ENCODE data around the gene SLC30A2.

The SLC30A2 gene

GRCh38 chr1:26055041-26055440, 9.1 kb upstream of the SLC30A2 start:
- DNase-seq (ENCODE audit: low read depth in 1 of 2, low spot score in 1 of 2) = no peak
- Histone ChIP-seq H3K4me3 (replicated peaks; ENCODE audit: insufficient read depth, low read length) (no peak overlapping the region), H3K27ac (replicated peaks) (no peak overlapping the region), H3K27me3 (ENCODE audit: insufficient read depth, poor library complexity, severe bottlenecking) (peaks cover 4% of the 10 kb centered on the region)
- TF ChIP-seq POLR2AphosphoS5 (IDR thresholded peaks at IDR 0.05; ENCODE audit: low read depth) (no peak), CTCF (IDR thresholded peaks at IDR 0.05; ENCODE audit: insufficient read depth, low read length) (no peak), GABPA (IDR thresholded peaks at IDR 0.05; ENCODE audit: low read depth) (no peak), SPI1 (IDR thresholded peaks at IDR 0.05; ENCODE audit: borderline replicate concordance, low read depth) (no peak), REST (IDR thresholded peaks at IDR 0.05; ENCODE audit: insufficient replicate concordance, low read depth) (no peak)

- Histone ChIP-seq H3K27ac (replicated peaks) (no peak overlapping the region), H3K4me3 (replicated peaks; ENCODE audit: insufficient read depth, low read length) (no peak overlapping the region), H3K27me3 (ENCODE audit: insufficient read depth, poor library complexity, severe bottlenecking) (peaks cover 4% of the 10 kb centered on the region)
- DNase-seq (ENCODE audit: low read depth in 1 of 2, low spot score in 1 of 2) = peak; percentile 10 to 60
- TF ChIP-seq SPI1 (IDR thresholded peaks at IDR 0.05; ENCODE audit: borderline replicate concordance, low read depth) = no peak
- TF ChIP-seq POLR2AphosphoS5 (IDR thresholded peaks at IDR 0.05; ENCODE audit: low read depth) = no peak
- TF ChIP-seq GABPA (IDR thresholded peaks at IDR 0.05; ENCODE audit: low read depth) = no peak
- no peak for TF ChIP-seq REST (IDR thresholded peaks at IDR 0.05; ENCODE audit: insufficient replicate concordance, low read depth)
- no peak for TF ChIP-seq CTCF (IDR thresholded peaks at IDR 0.05; ENCODE audit: insufficient read depth, low read length)
These were observed 8.0 kb upstream of the SLC30A2 start for GRCh38 chr1:26053718-26054560.

- no peak overlapping the region for H3K27ac ChIP-seq (replicated peaks)
- no peak for TF ChIP-seq REST (IDR thresholded peaks at IDR 0.05; ENCODE audit: insufficient replicate concordance, low read depth)
- no peak for TF ChIP-seq GABPA (IDR thresholded peaks at IDR 0.05; ENCODE audit: low read depth)
- TF ChIP-seq POLR2AphosphoS5 (IDR thresholded peaks at IDR 0.05; ENCODE audit: low read depth) = no peak
- no peak for TF ChIP-seq CTCF (IDR thresholded peaks at IDR 0.05; ENCODE audit: insufficient read depth, low read length)
- TF ChIP-seq SPI1 (IDR thresholded peaks at IDR 0.05; ENCODE audit: borderline replicate concordance, low read depth) = no peak
- H3K27me3 ChIP-seq (ENCODE audit: insufficient read depth, poor library complexity, severe bottlenecking) = peaks cover 24% of the 10 kb centered on the region
- DNase-seq (ENCODE audit: low read depth in 1 of 2, low spot score in 1 of 2) = no peak
- H3K4me3 ChIP-seq (replicated peaks; ENCODE audit: insufficient read depth, low read length) = no peak overlapping the region
These were observed 4.3 kb upstream of the SLC30A2 start for GRCh38 chr1:26050248-26050640.

All from HL-60 (cell line).